Ammon's horn (tissue), 1 donor: Measurements from ENCODE around the gene CNTRL.
"Not testable (repeated sequence)": the region's sequence is repeated elsewhere in the genome, so short reads cannot be mapped to it uniquely, and the experiment has no call there.

ENCODE experiments used
- DNase-seq: peaks from one replicate; pipeline ENCODE4 v3.0.0-alpha.2; 2016; ENCODE audit warnings: low spot score

CNTRL gene

DNA sequence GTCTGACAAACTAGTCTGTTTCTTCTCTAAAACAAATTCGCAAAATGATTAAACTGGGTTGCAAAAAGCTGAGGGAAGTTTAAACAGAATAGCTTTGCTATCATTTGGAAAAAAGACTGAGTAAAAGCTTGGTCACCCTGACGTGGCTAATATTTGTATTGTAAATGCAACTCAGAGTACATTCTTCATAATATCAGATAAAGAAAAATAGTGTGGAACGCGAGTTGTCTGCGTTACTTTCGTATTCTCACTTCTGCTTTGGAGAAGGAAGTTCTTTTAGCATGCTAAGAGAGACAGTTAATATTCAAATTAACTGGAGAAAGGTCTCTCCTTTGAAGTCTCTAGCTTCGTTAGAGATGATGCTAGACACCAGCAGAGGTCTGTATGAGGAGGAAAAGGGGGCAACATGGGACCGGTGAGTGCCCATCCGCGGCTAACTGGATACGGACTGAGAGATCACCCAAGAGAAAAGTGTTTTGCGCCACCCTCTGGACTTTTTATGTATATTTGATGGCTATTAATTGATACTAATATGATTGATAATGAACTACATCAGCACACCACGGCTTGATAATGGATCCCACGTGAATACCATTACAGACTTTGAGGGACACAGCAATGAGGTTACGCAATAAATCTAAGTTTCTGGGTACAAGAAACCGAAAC lies 2.9 kb upstream of the CNTRL start:
- no peak for DNase-seq

DNA sequence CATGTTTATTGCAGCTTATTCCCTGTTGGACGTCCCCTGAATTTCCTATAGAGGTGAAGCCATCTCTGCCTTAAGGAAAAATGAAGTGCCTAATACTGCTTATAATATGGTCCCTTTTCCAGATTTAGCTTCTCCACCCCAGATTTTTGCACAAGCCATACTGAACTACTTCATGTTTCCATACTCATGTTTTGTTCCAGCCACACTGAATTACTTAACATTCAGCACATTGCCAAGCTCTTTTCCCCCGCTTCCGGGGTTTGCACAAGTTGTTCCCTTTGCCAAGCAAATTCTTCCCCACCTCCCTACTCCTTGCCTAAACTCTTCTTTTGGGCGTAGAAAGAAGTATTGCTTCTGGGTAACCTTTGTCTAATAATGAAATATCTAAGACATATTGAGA lies 1.7 kb upstream of the CNTRL start:
- DNase-seq, result peak; percentile 34

DNA sequence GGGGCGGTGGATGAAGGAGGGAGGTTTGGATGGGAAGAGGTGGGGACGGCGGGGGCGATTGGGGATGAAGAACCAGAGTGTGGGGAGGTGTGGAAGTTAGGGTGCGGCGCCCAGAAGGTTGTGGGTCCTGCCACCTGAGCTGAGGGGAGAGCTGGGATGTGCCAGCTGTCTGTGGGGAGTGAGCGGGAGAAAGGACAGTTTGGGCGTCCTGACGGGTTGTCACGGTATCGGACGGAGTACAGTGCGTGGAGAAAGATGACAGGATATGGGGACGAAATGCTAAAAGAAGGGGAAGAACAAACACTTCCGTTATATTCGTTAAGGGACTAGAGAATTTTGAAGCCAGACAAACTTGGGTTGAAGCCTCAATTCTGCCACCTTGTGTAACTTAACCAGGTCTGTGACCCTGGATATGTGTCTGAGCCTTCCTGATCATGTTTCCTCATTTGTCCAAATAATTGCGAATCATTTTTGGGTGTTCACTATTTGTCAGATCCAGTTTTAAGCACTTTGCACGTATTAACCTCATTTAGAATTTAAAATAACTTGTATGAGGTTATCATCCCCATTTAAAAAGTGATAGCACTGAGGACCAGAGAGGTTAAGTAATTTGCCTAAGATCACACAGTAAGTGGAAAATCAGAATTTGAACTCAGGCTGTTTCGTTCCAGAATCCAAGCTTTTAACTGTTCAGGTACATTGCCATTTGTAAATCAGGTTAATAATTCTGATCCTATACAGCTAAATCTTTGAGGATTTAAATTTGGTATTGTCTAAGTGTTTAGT lies 689 bp downstream of the CNTRL start:
- DNase-seq, result no peak

DNA sequence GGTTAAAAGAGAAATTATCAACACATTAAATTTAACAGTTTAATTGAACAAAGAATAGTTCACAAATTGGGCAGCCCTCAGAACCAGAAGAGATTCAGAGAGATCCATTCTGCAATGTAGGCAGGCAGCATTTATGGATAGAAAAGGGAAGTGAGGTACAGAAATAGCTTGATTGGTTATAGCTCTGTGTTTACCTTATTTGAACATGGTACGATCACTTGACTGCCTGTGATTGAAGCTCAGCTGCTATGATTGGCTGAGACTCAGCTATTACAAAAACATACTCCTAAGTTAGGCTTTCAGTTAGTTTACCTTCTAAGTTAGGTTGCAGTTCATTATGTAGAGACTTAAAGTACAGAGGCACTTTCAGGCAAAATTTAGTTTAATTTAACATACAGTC lies 7.3 kb downstream of the CNTRL start:
- DNase-seq, result no peak

DNA sequence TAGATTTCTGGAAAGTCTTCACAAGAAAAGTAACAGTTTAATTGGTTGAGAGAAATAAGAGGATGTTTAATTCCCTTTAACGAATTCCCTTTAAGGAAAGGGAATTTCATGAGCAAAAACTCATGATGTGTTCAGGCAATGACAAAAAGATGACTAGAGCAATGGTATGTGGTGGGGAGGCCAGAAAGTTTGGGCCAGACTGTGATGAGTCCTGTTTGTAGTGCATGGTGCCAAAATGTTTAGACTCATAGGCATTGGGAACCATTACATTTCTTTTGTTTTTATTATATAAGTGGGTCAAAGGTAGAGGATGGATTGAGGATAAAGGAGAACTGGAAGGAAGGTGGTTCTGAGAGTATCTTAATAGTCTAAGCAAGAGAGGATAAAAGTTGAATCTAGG lies 10.9 kb downstream of the CNTRL start:
- DNase-seq, result no peak

DNA sequence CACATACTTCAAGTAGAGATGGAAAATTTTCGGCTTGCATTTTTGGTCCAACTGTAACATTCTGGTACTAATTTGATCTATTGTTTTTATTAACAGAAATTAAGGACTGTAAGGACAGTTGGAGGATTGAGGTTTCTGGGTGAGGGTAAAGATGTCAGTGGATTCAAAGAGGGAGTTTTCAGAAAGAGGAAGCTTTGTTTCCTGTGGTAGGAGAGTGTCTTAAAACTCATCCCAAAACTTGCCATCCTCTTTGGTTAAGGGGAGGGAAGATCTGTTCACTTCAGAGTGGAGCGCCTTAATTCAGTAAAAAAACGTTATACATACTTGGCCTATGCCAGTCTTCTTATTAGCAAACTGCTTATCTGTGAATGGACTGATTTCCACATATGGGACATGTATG lies 13.8 kb downstream of the CNTRL start:
- no peak for DNase-seq

DNA sequence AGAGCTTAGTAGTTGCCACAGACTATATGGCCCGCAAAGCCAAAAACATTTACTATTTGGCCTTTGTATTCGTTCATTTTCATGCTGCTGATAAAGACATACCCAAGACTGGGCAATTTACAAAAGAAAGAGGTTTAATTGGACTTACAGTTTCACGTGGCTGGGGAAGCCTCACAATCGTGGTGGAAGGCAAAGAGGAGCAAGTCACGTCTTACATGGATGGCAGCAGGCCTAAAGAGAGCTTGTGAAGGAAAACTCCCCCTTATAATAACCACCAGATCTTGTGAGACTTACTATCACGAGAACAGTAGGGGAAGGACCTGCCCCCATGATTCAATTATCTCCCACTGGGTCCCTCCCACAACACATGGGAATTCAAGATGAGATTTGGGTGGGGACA lies 16.0 kb downstream of the CNTRL start:
- DNase-seq, result not testable (repeated sequence)

DNA sequence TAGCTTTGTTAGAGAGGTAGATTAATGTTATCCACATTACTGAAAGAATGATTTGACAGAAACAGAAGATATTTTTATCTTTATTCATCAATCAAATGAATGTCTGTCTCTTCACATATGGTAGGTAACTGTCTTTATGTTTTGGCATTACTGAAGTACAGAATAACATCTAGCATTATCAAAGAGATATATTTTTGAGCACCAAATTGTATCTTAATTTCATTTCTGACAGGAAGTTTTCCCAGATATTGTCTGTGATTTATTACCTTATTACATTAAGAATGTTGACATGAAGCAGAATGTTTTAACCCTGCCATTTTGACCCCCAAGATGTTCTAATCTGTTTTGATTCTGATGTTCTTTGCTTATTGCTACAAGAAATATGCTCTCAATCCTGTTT lies 20.3 kb downstream of the CNTRL start:
- DNase-seq, result no peak

DNA sequence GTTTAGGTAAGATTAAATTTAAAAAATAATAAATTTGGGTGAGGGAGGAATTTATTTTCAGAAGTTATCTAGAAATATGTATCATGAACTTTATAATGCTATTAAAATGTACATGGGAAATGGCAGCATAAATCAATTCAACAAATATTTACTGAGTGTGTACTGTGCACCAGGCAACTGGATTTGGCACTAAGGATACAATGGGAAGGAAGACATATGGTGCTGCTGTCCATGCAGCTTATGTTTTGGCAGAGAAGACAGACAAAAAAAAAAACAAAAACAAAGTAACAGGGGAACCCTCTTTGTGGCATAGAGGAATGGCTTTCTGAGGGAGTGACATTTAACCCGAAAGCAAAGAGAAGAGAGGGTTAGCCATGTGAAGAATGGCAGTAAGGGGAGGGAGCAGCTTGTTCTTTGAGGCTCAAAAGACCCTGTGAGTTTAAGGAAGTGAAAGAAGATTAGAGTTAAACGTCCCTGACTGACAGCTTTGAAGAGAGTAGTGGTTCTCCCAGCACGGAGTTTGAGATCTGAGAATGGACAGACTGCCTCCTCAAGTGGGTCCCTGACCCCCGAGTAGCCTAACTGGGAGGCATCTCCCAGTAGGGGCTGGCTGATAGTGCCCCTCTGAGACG lies 23.9 kb downstream of the CNTRL start:
- peak; percentile 15 for DNase-seq

DNA sequence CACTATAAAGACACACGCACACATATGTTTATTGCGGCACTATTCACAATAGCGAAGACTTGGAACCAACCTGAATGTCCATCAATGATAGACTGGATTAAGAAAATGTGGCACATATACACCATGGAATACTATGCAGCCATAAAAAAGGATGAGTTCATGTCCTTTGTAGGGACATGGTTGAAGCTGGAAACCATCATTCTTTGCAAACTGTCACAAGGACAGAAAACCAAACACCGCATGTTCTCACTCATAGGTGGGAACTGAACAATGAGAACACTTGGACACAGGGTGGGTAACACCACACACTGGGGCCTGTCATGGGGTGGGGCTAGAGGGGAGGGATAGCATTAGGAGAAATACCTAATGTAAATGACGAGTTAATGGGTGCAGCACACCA lies 29.3 kb downstream of the CNTRL start:
- not testable (repeated sequence) for DNase-seq

DNA sequence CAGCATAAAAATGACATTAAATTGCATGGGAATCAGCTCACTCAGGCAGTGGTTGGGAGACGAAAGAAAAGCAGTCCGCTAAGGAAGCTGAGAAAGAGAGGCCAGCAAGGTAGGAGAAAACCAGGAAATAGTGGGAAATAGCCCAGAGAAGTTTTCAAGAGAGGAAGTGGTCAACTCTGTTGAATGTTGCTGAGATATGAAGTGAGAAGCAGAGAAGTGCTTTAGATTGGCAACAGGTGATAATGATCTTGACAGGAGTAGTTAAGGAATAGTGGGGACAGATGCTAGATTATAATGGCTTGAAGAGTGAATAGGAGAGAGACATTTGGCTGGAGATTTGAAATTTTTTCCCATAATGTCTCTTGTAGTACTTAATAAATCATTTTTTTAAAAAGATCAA lies 30.8 kb downstream of the CNTRL start:
- DNase-seq, result no peak

DNA sequence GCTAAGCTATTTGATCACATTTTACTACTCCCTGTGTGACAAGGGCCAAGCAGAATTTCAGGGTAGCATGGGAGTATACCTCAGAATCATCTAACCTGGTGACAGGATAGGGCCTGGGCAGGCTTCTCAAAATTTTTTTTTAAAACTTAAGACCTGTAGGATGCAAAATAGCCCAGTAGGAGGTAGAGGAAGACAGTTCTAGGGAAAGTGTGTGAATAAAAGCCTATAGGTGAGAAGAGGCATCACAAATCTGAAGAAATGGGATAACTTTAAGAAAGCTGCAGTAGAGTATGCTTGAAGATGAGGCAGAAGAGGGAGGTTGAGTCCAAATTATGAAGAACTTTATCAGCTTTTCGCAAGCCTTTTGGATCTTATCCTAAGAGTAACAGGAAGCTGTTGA lies 32.3 kb downstream of the CNTRL start:
- DNase-seq, result no peak

DNA sequence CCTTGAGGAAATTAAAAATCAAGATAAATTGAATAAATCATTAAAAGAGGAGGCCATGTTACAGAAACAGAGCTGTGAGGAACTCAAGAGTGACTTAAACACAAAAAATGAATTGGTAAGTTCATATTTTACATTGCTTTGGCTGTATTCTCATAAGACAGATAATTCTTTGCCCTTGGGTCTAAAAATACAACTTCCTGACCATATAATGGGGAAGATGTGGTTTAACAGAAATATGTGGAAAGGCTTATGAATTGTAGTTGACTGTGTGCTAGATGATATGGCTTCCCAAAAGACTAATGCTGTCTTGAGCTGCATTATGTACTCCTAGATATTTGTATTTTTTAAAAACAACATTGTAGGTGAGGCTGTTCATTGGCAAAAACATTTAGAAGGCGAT lies 33.1 kb downstream of the CNTRL start:
- no peak for DNase-seq

DNA sequence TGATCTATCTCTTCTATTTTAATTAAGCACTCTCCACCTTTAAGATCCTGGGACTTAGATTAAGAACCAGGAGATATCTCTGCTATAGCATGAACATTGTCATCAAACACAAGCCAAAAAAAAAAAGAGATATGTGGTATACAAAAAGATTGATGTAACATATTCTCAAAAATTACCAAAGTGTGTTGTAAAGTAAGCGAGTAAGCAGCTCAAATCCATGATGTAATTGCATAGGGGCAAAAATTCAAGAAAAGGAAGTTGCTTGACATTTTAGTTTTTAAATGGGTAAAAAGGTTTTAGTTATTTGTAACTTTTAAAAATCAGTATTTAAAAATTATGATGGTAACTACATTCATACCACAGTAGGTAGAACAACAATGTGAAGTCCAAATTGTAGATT lies 40.7 kb downstream of the CNTRL start:
- no peak for DNase-seq

DNA sequence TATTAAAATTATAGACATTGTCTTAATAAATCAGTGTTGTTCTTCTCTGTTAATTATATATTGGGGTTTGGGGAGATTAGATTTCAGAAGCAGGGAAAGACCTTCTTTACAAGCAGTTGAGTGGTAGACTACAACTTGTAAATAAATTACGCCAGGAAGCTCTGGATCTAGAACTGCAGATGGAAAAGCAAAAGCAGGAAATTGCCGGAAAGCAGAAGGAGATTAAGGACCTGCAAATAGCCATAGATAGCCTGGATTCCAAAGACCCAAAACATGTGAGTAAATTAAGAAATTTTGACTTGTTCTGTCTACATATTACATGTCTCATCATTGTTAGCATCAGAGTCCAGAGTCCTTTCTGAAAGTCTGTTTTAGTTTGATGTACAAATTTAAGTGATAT lies 43.5 kb downstream of the CNTRL start:
- no peak for DNase-seq

DNA sequence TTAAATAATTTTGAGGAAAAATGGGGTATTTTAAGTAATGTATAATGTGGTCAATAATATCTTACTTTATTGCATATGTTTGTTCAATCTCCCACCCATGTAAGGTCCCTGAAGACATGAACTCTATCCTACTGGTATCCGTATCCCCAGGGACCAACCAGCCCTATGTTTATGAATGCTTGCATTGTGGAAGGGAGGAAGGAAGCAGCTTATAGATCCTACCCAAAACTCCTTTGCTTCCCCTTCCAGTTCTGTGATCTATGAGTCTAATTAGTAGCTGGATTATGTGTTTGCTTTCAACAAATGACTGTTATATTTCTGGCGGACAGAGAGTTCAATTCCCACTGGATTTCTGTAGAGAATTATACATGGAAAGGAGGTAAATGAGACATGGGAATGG lies 45.6 kb downstream of the CNTRL start:
- DNase-seq, result no peak

DNA sequence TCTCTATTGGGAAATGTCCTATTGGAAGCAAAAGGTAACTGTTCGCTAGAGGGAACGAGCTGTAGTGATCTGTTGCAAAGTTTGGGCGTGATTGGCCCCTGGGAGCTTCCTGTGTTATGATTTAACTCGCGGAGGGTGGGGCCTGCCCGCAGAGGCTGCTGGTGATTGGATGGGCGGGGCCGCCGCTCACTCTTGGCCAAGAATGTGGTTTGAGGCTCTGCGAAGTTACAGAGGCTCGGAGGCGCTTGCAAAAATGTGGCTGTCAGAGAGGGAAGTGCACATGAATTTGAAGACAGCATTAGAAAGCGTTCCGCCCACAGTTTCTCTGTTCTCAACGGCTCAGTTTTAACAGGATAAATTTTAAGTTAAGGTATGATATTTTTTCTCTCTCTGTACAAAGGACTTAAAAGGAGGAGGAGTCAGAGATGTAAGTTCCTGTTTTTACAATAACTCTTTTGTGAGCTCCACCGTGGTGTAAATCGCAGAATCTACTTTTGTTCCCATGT lies 46.9 kb downstream of the CNTRL start:
- DNase-seq, result peak; percentile 97

DNA sequence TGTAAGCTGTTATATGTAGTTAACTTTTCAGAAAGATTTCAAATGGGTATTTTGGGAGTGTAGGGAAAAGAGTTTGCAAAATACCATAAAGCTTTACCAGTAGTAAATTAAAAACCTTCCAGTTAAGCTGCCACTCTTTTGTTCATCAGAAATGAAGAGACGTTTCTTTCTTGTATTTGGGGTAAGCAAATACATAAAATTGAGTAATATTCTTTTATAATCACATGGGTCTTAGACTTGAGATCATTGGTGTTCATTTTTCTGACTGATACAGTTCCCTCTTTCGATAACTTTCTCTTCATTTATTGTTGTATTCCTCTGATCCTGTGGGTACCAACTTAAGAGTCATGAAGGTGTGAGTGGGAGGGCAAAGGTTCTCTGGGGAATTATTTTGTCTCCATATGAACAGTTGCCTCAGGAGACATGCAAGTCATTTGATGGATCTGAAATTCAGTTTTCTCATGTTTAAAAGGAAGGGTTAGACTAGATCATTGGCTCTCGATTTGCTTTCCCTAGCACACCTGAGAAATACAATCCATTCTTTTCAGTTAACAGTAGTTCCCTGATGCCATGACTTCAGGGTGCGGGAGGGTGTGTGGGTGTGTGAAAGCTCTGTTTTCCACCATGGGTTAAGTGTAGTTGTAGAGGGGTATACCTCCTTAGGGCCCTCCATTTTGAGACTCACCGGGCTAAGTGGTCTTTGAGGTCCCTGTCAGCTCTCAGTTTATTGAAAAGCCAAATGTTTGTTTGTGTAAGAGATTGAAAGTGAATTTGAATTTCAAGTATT lies 47.7 kb downstream of the CNTRL start:
- DNase-seq, result no peak

DNA sequence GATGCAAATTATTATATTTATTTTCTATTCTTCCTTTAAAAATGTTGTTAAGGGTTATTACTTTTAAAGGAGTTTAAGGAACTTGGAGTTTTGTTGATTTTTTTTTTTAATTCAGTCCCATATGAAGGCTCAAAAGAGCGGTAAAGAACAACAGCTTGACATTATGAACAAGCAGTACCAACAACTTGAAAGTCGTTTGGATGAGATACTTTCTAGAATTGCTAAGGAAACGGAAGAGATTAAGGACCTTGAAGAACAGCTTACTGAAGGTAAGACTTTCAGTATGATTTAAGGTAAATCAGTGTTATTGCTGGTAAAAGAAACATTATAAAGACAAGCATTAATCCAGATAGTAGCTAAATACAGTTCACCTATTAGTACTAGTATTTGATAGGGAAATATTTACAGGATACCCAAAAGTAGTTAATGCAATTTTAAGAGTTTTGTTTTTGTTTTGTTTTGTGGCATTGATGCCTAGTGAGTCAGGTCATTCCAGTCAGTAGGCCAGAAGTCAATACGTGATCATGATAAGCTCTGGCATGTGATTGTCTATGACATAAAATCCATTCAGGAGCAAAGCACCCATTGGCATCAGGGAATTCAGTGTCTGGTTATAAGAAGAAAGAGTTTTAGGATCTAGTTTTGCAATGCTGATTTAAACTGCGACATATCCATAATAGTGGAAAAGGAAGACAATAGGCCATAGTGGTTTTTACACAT lies 49.2 kb downstream of the CNTRL start:
- DNase-seq, result no peak

DNA sequence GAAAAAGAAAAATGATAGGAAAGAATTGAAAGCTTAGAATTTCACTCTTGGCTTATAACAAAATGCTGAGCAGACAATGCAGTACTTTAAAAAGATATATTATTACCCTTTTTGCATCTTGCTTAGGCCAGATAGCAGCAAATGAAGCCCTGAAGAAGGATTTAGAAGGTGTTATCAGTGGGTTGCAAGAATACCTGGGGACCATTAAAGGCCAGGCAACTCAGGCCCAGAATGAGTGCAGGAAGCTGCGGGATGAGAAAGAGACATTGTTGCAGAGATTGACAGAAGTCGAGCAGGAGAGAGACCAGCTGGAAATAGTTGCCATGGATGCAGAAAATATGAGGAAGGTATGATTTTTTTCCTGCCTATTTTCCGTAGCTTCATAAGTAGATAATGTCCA lies 50.8 kb downstream of the CNTRL start:
- no peak for DNase-seq

DNA sequence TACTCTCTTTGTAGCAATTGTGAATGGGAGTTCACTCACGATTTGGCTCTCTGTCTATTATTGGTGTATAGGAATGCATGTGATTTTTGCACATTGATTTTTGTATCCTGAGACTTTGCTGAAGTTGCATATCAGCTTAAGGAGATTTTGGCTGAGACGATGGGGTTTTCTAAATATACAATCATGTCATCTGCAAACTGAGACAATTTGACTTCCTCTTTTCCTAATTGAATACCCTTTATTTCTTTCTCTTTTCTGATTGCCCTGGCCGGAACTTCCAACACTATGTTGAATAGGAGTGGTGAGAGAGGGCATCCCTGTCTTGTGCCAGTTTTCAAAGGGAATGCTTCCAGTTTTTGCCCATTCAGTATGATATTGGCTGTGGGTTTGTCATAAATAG lies 54.6 kb downstream of the CNTRL start:
- not testable (repeated sequence) for DNase-seq
